WTC11 (cell line): ENCODE data around the gene RAB43. TPM values are rescaled to one million over a fixed set of nuclear protein-coding genes. Genes with fewer than 3 reads are reported as not detected.

ENCODE experiments used
- ATAC-seq: fragments of 200-7000 bp; cut with Tn5 transposase; 2 replicates; pipeline ENCODE4 v1.10.0; 2021; ENCODE audit warnings: mild to moderate bottlenecking, moderate library complexity
- CTCF ChIA-PET: fragments of 300-600 bp; sonication (Branson Sonifier 250); formaldehyde crosslinking; loops from one replicate; lab custom pipeline; 2021; ENCODE audit warnings: antibody characterized with exemption; lab: Charles Lee
- POLR2A ChIA-PET: fragments of 350-600 bp; sonication (Branson Sonifier 250); formaldehyde crosslinking; loops from one replicate; lab custom pipeline; 2021; ENCODE audit warnings: antibody characterized with exemption; lab: Charles Lee
- DNase-seq: peaks from one replicate; pipeline ENCODE4 v3.0.0; 2021; ENCODE audit warnings: low spot score
- H3K27ac Mint-ChIP-seq: 2 replicates; pipeline ENCODE4 v1.8.0; 2021; ENCODE audit warnings: mixed read lengths
- H3K27me3 Mint-ChIP-seq: 2 replicates; pipeline ENCODE4 v1.8.0; 2021; ENCODE audit warnings: low read depth, mild to moderate bottlenecking, moderate library complexity, mixed read lengths
- H3K36me3 Mint-ChIP-seq: 2 replicates; pipeline ENCODE4 v1.8.0; 2021; ENCODE audit warnings: mixed read lengths
- H3K4me1 Mint-ChIP-seq: 2 replicates; pipeline ENCODE4 v1.8.0; 2022; ENCODE audit warnings: mixed read lengths
- H3K4me3 Mint-ChIP-seq: 2 replicates; pipeline ENCODE4 v1.8.0; 2021; ENCODE audit warnings: mild to moderate bottlenecking, moderate library complexity, mixed read lengths
- H3K9me3 Mint-ChIP-seq: 2 replicates; pipeline ENCODE4 v1.8.0; 2021; ENCODE audit warnings: mixed read lengths
- AFF4 ChIP-seq: sonication (generic); formaldehyde crosslinking; IDR thresholded peaks from 2 replicates; pipeline ENCODE4 v1.8.1; 2023; ENCODE audit warnings: mild to moderate bottlenecking, missing genetic modification reagents, borderline replicate concordance
- EMX1 ChIP-seq: fragments of 250-450 bp; sonication (Bioruptor Pico); IDR thresholded peaks from 2 replicates; pipeline ENCODE4 v1.8.0; 2021; ENCODE audit warnings: mild to moderate bottlenecking
- ESRRA ChIP-seq: sonication (generic); formaldehyde crosslinking; IDR thresholded peaks from 2 replicates; pipeline ENCODE4 v1.8.1; 2022; ENCODE audit warnings: mild to moderate bottlenecking, missing genetic modification reagents, borderline replicate concordance
- GRHL2 ChIP-seq: fragments of 250-450 bp; sonication (Bioruptor Pico); IDR thresholded peaks from 2 replicates; pipeline ENCODE4 v1.8.0; 2022; ENCODE audit warnings: mild to moderate bottlenecking, moderate library complexity; ENCODE audit not compliant: insufficient replicate concordance, severe bottlenecking
- NFE2L1 ChIP-seq: sonication (generic); formaldehyde crosslinking; IDR thresholded peaks from 2 replicates; pipeline ENCODE4 v1.8.1; 2023; ENCODE audit warnings: missing genetic modification reagents
- SMAD3 ChIP-seq: sonication (generic); formaldehyde crosslinking; IDR thresholded peaks from 2 replicates; pipeline ENCODE4 v1.8.0; 2022; ENCODE audit warnings: missing genetic modification reagents, mild to moderate bottlenecking, borderline replicate concordance
- TCF7 ChIP-seq: sonication (generic); formaldehyde crosslinking; IDR thresholded peaks from 2 replicates; pipeline ENCODE4 v1.8.0; 2022; ENCODE audit warnings: mild to moderate bottlenecking, low read depth, missing genetic modification reagents, moderate library complexity
- ZNF263 ChIP-seq: sonication (generic); formaldehyde crosslinking; IDR thresholded peaks from 2 replicates; pipeline ENCODE4 v1.8.1; 2022; ENCODE audit warnings: low read depth, mild to moderate bottlenecking, moderate library complexity, missing genetic modification reagents
- ZNF423 ChIP-seq: fragments of 250-450 bp; sonication (Bioruptor Pico); IDR thresholded peaks from 2 replicates; pipeline ENCODE4 v2.1.2; 2022; ENCODE audit warnings: mild to moderate bottlenecking, moderate library complexity
- total RNA-seq: library from RNA; stranded (reverse); gene quantifications from 3 replicates; pipeline ENCODE4 v1.2.3, GENCODE V29; 2021
- TF ChIP-seq, protein P1 (sequence below): sonication (generic); formaldehyde crosslinking; IDR thresholded peaks from 2 replicates; pipeline ENCODE4 v1.8.1; 2023; ENCODE audit warnings: mild to moderate bottlenecking, missing genetic modification reagents, moderate library complexity
- TF ChIP-seq, protein P2 (sequence below): sonication (generic); formaldehyde crosslinking; IDR thresholded peaks from 2 replicates; pipeline ENCODE4 v1.8.1; 2022; ENCODE audit warnings: mild to moderate bottlenecking, moderate library complexity, missing genetic modification reagents
- TF ChIP-seq, protein P3 (sequence below): fragments of 250-450 bp; sonication (Bioruptor Pico); IDR thresholded peaks from 2 replicates; pipeline ENCODE4 v1.9.0; 2021; ENCODE audit warnings: mild to moderate bottlenecking
- TF ChIP-seq, protein P4 (sequence below): sonication (generic); formaldehyde crosslinking; IDR thresholded peaks from 2 replicates; pipeline ENCODE4 v1.8.0; 2022; ENCODE audit warnings: mild to moderate bottlenecking, missing genetic modification reagents

Gene RAB43
- total RNA-seq, 1 experiment from 2014 or later, result 34.5 TPM

GRCh38 chr3:129050556-129051295 is 70.9 kb downstream of the RAB43 start (continued):
- TF ChIP-seq AFF4, result no peak
- TF ChIP-seq NFE2L1, result no peak
- no peak for TF ChIP-seq ESRRA
- TF ChIP-seq GRHL2, result no peak

GRCh38 chr3:129047553-129047839 is 74.1 kb downstream of the RAB43 start:
- POLR2A ChIA-PET, result no interaction called here
- TF ChIP-seq TCF7 (CRISPR knock-in tag) (no peak), ZNF423 (CRISPR knock-in tag) (no peak), EMX1 (CRISPR knock-in tag) (no peak), ZNF263 (CRISPR knock-in tag) (no peak), GRHL2 (no peak), SMAD3 (CRISPR knock-in tag) (no peak)
- TF ChIP-seq, protein P1, sequence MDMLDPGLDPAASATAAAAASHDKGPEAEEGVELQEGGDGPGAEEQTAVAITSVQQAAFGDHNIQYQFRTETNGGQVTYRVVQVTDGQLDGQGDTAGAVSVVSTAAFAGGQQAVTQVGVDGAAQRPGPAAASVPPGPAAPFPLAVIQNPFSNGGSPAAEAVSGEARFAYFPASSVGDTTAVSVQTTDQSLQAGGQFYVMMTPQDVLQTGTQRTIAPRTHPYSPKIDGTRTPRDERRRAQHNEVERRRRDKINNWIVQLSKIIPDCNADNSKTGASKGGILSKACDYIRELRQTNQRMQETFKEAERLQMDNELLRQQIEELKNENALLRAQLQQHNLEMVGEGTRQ (CRISPR knock-in tag), result no peak
- TF ChIP-seq, protein P2, sequence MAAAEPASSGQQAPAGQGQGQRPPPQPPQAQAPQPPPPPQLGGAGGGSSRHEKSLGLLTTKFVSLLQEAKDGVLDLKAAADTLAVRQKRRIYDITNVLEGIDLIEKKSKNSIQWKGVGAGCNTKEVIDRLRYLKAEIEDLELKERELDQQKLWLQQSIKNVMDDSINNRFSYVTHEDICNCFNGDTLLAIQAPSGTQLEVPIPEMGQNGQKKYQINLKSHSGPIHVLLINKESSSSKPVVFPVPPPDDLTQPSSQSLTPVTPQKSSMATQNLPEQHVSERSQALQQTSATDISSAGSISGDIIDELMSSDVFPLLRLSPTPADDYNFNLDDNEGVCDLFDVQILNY (CRISPR knock-in tag), result no peak
- TF ChIP-seq, protein P3, sequence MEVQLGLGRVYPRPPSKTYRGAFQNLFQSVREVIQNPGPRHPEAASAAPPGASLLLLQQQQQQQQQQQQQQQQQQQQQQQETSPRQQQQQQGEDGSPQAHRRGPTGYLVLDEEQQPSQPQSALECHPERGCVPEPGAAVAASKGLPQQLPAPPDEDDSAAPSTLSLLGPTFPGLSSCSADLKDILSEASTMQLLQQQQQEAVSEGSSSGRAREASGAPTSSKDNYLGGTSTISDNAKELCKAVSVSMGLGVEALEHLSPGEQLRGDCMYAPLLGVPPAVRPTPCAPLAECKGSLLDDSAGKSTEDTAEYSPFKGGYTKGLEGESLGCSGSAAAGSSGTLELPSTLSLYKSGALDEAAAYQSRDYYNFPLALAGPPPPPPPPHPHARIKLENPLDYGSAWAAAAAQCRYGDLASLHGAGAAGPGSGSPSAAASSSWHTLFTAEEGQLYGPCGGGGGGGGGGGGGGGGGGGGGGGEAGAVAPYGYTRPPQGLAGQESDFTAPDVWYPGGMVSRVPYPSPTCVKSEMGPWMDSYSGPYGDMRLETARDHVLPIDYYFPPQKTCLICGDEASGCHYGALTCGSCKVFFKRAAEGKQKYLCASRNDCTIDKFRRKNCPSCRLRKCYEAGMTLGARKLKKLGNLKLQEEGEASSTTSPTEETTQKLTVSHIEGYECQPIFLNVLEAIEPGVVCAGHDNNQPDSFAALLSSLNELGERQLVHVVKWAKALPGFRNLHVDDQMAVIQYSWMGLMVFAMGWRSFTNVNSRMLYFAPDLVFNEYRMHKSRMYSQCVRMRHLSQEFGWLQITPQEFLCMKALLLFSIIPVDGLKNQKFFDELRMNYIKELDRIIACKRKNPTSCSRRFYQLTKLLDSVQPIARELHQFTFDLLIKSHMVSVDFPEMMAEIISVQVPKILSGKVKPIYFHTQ (CRISPR knock-in tag), result no peak
- TF ChIP-seq, protein P4, sequence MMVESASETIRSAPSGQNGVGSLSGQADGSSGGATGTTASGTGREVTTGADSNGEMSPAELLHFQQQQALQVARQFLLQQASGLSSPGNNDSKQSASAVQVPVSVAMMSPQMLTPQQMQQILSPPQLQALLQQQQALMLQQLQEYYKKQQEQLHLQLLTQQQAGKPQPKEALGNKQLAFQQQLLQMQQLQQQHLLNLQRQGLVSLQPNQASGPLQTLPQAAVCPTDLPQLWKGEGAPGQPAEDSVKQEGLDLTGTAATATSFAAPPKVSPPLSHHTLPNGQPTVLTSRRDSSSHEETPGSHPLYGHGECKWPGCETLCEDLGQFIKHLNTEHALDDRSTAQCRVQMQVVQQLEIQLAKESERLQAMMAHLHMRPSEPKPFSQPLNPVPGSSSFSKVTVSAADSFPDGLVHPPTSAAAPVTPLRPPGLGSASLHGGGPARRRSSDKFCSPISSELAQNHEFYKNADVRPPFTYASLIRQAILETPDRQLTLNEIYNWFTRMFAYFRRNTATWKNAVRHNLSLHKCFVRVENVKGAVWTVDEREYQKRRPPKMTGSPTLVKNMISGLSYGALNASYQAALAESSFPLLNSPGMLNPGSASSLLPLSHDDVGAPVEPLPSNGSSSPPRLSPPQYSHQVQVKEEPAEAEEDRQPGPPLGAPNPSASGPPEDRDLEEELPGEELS (CRISPR knock-in tag), result no peak
- TF ChIP-seq, all 79 proteins: peak for 0
- Mint-ChIP-seq H3K36me3 (peaks cover 6% of the 10 kb centered on the region), H3K4me3 (no peak overlapping the region), H3K4me1 (peaks cover 3% of the 10 kb centered on the region), H3K9me3 (peaks cover 12% of the 10 kb centered on the region), H3K27ac (no peak overlapping the region), H3K27me3 (peaks cover 42% of the 10 kb centered on the region)
- DNase-seq (no peak), ATAC-seq (no peak)
- CTCF ChIA-PET, result interaction anchor here (1.7 to 2.0 kb wide), 2 partner anchors 74 to 77 kb away, joined by 6 to 23 read pairs; partner anchors contain the start of gene RAB43
